TTC549 (cell line): ENCODE measurements around the gene FAM83C.

Source experiments
- FAIRE-seq: peaks from 2 replicates; lab custom pipeline; 2012; peaks lifted over from hg19 to GRCh38; lab: Jason Lieb, UNC

Gene FAM83C

GRCh38 chr20:35283441-35284266, 8.6 kb downstream of the FAM83C start:
- no peak for FAIRE-seq

- no peak for FAIRE-seq
Measured at GRCh38 chr20:35281506-35282101, 10.6 kb downstream of the FAM83C start.

GRCh38 chr20:35280523-35280922, 11.7 kb downstream of the FAM83C start:
- FAIRE-seq, result no peak

GRCh38 chr20:35279533-35280174, 12.6 kb downstream of the FAM83C start:
- no peak for FAIRE-seq

- no peak for FAIRE-seq
Measured at GRCh38 chr20:35279040-35279439, 13.2 kb downstream of the FAM83C start.

- no peak for FAIRE-seq
Measured at GRCh38 chr20:35277531-35278395, 14.5 kb downstream of the FAM83C start, which contains the start of gene MMP24OS. Gene MMP24OS, minus strand, starts transcription at chr20:35278122. Its CDS starts 193 bp downstream, at chr20:35277929.

GRCh38 chr20:35277127-35277526, 15.1 kb downstream of the FAM83C start:
- no peak for FAIRE-seq

GRCh38 chr20:35276408-35276807, 15.8 kb downstream of the FAM83C start:
- FAIRE-seq, result no peak

- no peak for FAIRE-seq
Measured at GRCh38 chr20:35275741-35276251, 16.4 kb downstream of the FAM83C start.

GRCh38 chr20:35274172-35275092, 17.8 kb downstream of the FAM83C start:
- FAIRE-seq, result no peak

- no peak for FAIRE-seq
Measured at GRCh38 chr20:35273449-35274171, 18.6 kb downstream of the FAM83C start.

GRCh38 chr20:35271904-35272303, 20.3 kb downstream of the FAM83C start:
- no peak for FAIRE-seq

GRCh38 chr20:35271073-35271882, 20.9 kb downstream of the FAM83C start:
- FAIRE-seq, result no peak

GRCh38 chr20:35270021-35270902, 22.0 kb downstream of the FAM83C start:
- FAIRE-seq, result no peak

- FAIRE-seq, result no peak
Measured at GRCh38 chr20:35269055-35269781, 23.0 kb downstream of the FAM83C start.

GRCh38 chr20:35267092-35267491, 25.1 kb downstream of the FAM83C start:
- FAIRE-seq, result no peak

GRCh38 chr20:35264755-35265154, 27.5 kb downstream of the FAM83C start:
- FAIRE-seq, result no peak
